ENCODE measurements around the gene ERLEC1. TPM values are rescaled to one million over a fixed set of nuclear protein-coding genes. Genes with fewer than 3 reads are reported as not detected.

ERLEC1 gene
- total RNA-seq, 2 donors from 2014 or later, result 14.6 to 23.5 TPM

- Mint-ChIP-seq H3K4me3 (peak overlapping the region; percentile 93), H3K36me3 (ENCODE audit: low read depth) (peaks cover 29% of the 10 kb centered on the region), H3K9me3 (no peaks in the 10 kb centered on the region), H3K4me1 (peaks cover 15% of the 10 kb centered on the region), H3K27ac (peak overlapping the region; percentile 91), H3K27me3 (no peaks in the 10 kb centered on the region)
- no peak for ATAC-seq (replicated peaks)
Measured at GRCh38 chr2:53768242-53768542, 18.7 kb upstream of the ERLEC1 start.

DNA sequence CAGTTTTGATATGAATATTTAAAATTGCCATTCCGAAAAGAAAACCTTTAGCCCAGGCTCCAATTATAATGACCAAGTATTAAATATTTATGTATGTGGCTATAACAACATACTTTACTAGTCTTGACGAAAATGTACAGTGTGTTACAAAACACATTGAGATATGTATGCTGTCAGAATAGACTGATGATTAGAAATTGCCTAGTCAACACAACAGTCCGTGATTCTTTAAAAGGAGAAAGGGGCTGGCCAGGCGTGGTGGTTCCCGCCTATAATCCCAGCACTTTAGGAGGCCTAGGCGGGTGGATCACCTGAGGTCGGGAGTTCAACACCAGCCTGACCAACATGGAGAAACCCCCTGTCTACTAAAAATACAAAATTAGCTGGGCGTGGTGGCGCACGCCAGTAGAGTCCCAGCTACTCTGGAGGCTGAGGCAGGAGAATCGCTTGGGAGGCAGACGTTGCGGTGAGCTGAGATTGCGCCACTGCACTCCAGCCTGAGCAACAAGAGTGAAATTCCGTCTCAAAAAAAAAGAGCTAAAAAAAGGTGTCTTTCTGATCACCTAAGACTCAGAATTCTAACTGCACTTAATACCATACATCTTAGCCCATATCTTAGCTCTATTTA lies 17.4 kb upstream of the ERLEC1 start:
- no peaks in the 10 kb centered on the region for H3K9me3 Mint-ChIP-seq
- H3K27me3 Mint-ChIP-seq, result no peaks in the 10 kb centered on the region
- H3K27ac Mint-ChIP-seq, result no peak overlapping the region
- H3K36me3 Mint-ChIP-seq (ENCODE audit: low read depth), result peaks cover 23% of the 10 kb centered on the region
- peak overlapping the region; percentile 93 for H3K4me3 Mint-ChIP-seq
- no peak for ATAC-seq (replicated peaks)
- H3K4me1 Mint-ChIP-seq, result peaks cover 15% of the 10 kb centered on the region

GRCh38 chr2:53770264-53770663 lies 16.6 kb upstream of the ERLEC1 start:
- ATAC-seq (replicated peaks), result peak; percentile 63
- Mint-ChIP-seq H3K36me3 (ENCODE audit: low read depth) (peaks cover 17% of the 10 kb centered on the region), H3K9me3 (no peaks in the 10 kb centered on the region), H3K27me3 (no peaks in the 10 kb centered on the region), H3K4me3 (peak overlapping the region; percentile 45), H3K4me1 (peaks cover 15% of the 10 kb centered on the region), H3K27ac (peak overlapping the region; percentile 22)

- no peak for ATAC-seq (replicated peaks)
- Mint-ChIP-seq H3K4me1 (peaks cover 12% of the 10 kb centered on the region), H3K9me3 (no peaks in the 10 kb centered on the region), H3K36me3 (ENCODE audit: low read depth) (peaks cover 74% of the 10 kb centered on the region), H3K27me3 (no peaks in the 10 kb centered on the region), H3K4me3 (no peak overlapping the region), H3K27ac (peak overlapping the region; percentile 5)
Measured at GRCh38 chr2:53777134-53777533, 9.7 kb upstream of the ERLEC1 start.

DNA sequence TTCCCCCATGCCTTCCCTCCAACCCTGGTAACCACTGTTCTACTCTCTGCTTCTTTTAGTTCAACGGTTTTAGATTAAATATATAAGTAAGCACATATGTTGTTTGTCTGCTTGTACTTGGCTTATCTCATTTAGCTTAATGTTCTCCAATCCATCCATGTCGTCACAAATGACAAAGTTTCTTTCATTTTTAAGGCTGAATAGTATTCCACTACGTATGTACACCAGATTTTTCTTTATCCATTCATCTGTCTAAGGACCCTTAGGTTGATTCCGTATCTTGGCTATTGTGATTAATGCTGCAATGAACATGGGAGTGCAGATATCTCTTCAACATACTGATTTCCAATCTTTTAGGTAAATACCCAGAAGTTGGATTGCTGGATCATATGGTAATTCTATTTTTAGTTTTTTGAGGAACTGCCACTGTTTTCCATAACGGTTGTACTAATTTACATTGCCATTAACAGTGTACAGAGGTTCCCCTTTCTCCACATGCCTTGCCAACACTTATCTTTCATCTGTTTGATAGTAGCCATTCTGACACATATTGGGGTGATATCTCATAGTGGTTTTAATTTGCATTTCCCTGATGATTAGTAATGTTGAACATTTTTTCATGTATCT lies 8.2 kb upstream of the ERLEC1 start:
- Mint-ChIP-seq H3K4me1 (peaks cover 12% of the 10 kb centered on the region), H3K36me3 (ENCODE audit: low read depth) (peaks cover 80% of the 10 kb centered on the region), H3K9me3 (no peaks in the 10 kb centered on the region), H3K27me3 (no peaks in the 10 kb centered on the region), H3K4me3 (no peak overlapping the region), H3K27ac (no peak overlapping the region)
- no peak for ATAC-seq (replicated peaks)

GRCh38 chr2:53780056-53780455 lies 6.8 kb upstream of the ERLEC1 start:
- no peak for ATAC-seq (replicated peaks)
- no peaks in the 10 kb centered on the region for H3K9me3 Mint-ChIP-seq
- no peak overlapping the region for H3K27ac Mint-ChIP-seq

DNA sequence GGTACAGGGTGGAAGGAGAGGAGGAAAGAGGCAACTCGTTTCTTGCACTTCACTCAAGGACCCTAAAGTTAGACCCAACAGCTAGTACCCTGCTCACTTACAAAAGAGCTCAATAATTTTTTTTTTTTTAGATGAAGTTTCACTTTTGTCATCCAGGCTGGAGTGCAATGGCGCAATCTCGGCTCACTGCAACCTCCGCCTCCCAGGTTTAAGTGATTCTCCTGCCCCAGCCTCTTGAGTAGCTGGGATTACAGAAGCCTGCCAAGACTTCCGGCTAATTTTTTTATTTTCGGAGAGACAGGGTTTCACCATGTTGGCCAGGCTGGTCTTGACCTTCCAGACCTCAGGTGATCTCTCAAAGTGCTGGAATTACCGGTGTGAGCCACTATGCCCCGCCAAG lies 4.2 kb upstream of the ERLEC1 start:
- no peak for ATAC-seq (replicated peaks)
- H3K27ac Mint-ChIP-seq, result no peak overlapping the region

More at GRCh38 chr2:53780056-53780455, 6.8 kb upstream of the ERLEC1 start:
- Mint-ChIP-seq H3K4me1 (peaks cover 20% of the 10 kb centered on the region), H3K4me3 (no peak overlapping the region), H3K36me3 (ENCODE audit: low read depth) (peaks cover 78% of the 10 kb centered on the region), H3K27me3 (no peaks in the 10 kb centered on the region)

GRCh38 chr2:53784436-53784835 lies 2.4 kb upstream of the ERLEC1 start:
- H3K4me3 Mint-ChIP-seq, result peak overlapping the region; percentile 93
- H3K36me3 Mint-ChIP-seq (ENCODE audit: low read depth), result peaks cover 50% of the 10 kb centered on the region
- ATAC-seq (replicated peaks), result no peak
- peak overlapping the region; percentile 92 for H3K27ac Mint-ChIP-seq
- peaks cover 9% of the 10 kb centered on the region for H3K4me1 Mint-ChIP-seq
- no peaks in the 10 kb centered on the region for H3K9me3 Mint-ChIP-seq
- no peaks in the 10 kb centered on the region for H3K27me3 Mint-ChIP-seq

More for the DNA sequence above, 4.2 kb upstream of the ERLEC1 start:
- Mint-ChIP-seq H3K9me3 (no peaks in the 10 kb centered on the region), H3K4me3 (no peak overlapping the region), H3K27me3 (no peaks in the 10 kb centered on the region), H3K4me1 (peaks cover 14% of the 10 kb centered on the region), H3K36me3 (ENCODE audit: low read depth) (peaks cover 61% of the 10 kb centered on the region)

DNA sequence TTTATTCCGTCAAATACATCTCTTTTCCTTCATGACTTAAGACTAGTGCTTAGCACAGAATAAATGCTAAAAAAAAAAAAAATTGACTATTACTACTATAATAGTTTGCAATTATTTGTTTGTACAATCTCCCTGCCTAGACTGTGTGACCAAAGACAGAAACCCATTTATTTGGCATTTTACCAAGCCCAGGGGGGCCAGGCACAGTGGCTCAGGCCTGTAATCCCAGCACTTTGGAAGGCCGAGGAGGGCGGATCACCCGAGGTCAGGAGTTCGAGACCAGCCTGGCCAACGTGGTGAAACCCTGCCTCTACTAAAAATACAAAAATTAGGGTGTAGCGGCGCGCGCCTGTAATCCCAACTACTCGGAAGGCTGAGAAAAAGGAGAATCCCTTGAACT lies 1.5 kb upstream of the ERLEC1 start:
- ATAC-seq (replicated peaks), result no peak

DNA sequence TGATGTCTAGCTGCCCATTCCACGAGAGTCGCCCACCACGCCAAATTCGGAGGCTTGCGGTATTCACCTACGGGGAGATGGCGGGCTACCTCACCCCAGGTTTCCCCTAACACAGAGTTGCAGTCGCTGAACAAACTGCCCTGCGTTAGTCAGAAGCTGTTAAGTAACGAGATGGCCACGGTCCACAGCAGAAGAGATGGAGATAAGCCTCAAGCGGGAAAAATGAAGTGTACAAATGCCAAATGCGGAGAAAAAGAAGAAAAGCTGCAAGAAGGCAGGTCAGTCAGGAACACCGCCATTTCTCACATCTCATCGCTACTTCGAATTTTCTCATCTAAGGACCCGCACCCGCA lies 516 bp upstream of the ERLEC1 start:
- peaks cover 38% of the 10 kb centered on the region for H3K36me3 Mint-ChIP-seq (ENCODE audit: low read depth)
- no peaks in the 10 kb centered on the region for H3K27me3 Mint-ChIP-seq
- peak; percentile 31 for ATAC-seq (replicated peaks)
- peaks cover 14% of the 10 kb centered on the region for H3K4me1 Mint-ChIP-seq
- no peaks in the 10 kb centered on the region for H3K9me3 Mint-ChIP-seq
- peak overlapping the region; percentile 92 for H3K27ac Mint-ChIP-seq
- peak overlapping the region; percentile 93 for H3K4me3 Mint-ChIP-seq

More for the DNA sequence above, 1.5 kb upstream of the ERLEC1 start:
- Mint-ChIP-seq H3K9me3 (no peaks in the 10 kb centered on the region), H3K4me1 (peaks cover 9% of the 10 kb centered on the region), H3K4me3 (peak overlapping the region; percentile 93), H3K27ac (peak overlapping the region; percentile 92), H3K36me3 (ENCODE audit: low read depth) (peaks cover 40% of the 10 kb centered on the region), H3K27me3 (no peaks in the 10 kb centered on the region)

GRCh38 chr2:53787614-53788289 lies 908 bp downstream of the ERLEC1 start:
- ATAC-seq (replicated peaks), result peak; percentile 63

DNA sequence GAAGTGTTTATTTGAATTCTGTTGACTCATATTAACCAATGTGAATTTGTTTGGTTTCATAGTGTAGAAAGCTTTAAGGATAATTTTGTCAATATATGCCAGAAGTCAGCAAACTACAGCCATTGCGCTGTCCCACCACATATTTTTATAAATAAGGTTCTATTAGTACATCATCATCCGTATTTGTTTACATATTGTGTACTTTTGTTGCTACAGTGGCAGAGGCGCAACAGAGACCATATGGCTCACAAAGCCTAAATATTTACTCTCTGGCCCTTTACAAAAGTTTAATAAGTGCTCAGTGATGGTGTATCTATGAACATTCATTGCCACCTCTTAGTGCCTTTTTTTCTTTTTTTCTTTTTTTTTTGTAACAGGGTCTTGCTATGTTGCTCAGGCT lies 6.4 kb downstream of the ERLEC1 start:
- H3K36me3 Mint-ChIP-seq (ENCODE audit: low read depth), result peaks cover 48% of the 10 kb centered on the region
- H3K9me3 Mint-ChIP-seq, result no peaks in the 10 kb centered on the region
- no peaks in the 10 kb centered on the region for H3K27me3 Mint-ChIP-seq
- no peak for ATAC-seq (replicated peaks)
- no peak overlapping the region for H3K4me3 Mint-ChIP-seq
- H3K4me1 Mint-ChIP-seq, result peaks cover 5% of the 10 kb centered on the region
- no peak overlapping the region for H3K27ac Mint-ChIP-seq

More at GRCh38 chr2:53787614-53788289, 908 bp downstream of the ERLEC1 start:
- H3K4me1 Mint-ChIP-seq, result peaks cover 14% of the 10 kb centered on the region
- H3K27me3 Mint-ChIP-seq, result no peaks in the 10 kb centered on the region
- H3K9me3 Mint-ChIP-seq, result no peaks in the 10 kb centered on the region
- H3K4me3 Mint-ChIP-seq, result peak overlapping the region; percentile 93
- H3K27ac Mint-ChIP-seq, result peak overlapping the region; percentile 92
- H3K36me3 Mint-ChIP-seq (ENCODE audit: low read depth), result peaks cover 24% of the 10 kb centered on the region

DNA sequence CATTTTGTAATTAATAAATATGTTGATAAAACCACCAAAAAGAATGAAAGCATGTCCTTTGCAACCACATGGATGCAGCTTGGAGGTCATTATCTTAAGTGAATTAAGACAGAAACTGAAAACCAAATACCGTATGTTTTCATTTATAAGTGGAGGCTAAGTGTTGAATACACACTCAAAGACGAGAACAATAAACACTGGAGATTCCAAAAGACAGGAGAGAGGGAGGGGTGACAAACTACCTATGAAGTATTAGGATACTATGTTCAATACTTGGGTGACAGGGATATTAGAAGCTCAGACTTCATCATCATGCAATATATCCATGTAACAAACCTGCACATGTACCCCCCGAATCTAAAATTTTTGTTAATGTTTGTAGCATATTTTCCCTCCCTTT lies 7.0 kb downstream of the ERLEC1 start:
- Mint-ChIP-seq H3K9me3 (no peaks in the 10 kb centered on the region), H3K4me1 (peaks cover 5% of the 10 kb centered on the region), H3K27ac (no peak overlapping the region), H3K4me3 (no peak overlapping the region), H3K36me3 (ENCODE audit: low read depth) (peaks cover 54% of the 10 kb centered on the region), H3K27me3 (no peaks in the 10 kb centered on the region)
- no peak for ATAC-seq (replicated peaks)

GRCh38 chr2:53801547-53801946 lies 14.7 kb downstream of the ERLEC1 start:
- H3K4me1 Mint-ChIP-seq, result no peaks in the 10 kb centered on the region
- no peak overlapping the region for H3K27ac Mint-ChIP-seq
- peaks cover 97% of the 10 kb centered on the region for H3K36me3 Mint-ChIP-seq (ENCODE audit: low read depth)
- H3K4me3 Mint-ChIP-seq, result no peak overlapping the region
- ATAC-seq (replicated peaks), result no peak
- H3K27me3 Mint-ChIP-seq, result no peaks in the 10 kb centered on the region
- no peaks in the 10 kb centered on the region for H3K9me3 Mint-ChIP-seq

GRCh38 chr2:53802617-53803151 lies 15.8 kb downstream of the ERLEC1 start:
- H3K9me3 Mint-ChIP-seq, result no peaks in the 10 kb centered on the region

More at GRCh38 chr2:53802617-53803151, 15.8 kb downstream of the ERLEC1 start:
- no peaks in the 10 kb centered on the region for H3K27me3 Mint-ChIP-seq
- no peaks in the 10 kb centered on the region for H3K4me1 Mint-ChIP-seq
- ATAC-seq (replicated peaks), result no peak
- H3K4me3 Mint-ChIP-seq, result no peak overlapping the region
- no peak overlapping the region for H3K27ac Mint-ChIP-seq
- H3K36me3 Mint-ChIP-seq (ENCODE audit: low read depth), result peaks cover 99% of the 10 kb centered on the region

Measured in activated T-helper 17 cell treated with anti-CD3 and anti-CD28 coated beads, Interleukin-2, amount 50 U/mL, for 72 hours (primary cell).